Right forelimb (tissue), 1 donor: ENCODE results near the gene TMOD2.

Experiments
- DNase-seq: peaks from one replicate; pipeline ENCODE4 v3.0.0-alpha.2; 2018

Gene TMOD2

DNA sequence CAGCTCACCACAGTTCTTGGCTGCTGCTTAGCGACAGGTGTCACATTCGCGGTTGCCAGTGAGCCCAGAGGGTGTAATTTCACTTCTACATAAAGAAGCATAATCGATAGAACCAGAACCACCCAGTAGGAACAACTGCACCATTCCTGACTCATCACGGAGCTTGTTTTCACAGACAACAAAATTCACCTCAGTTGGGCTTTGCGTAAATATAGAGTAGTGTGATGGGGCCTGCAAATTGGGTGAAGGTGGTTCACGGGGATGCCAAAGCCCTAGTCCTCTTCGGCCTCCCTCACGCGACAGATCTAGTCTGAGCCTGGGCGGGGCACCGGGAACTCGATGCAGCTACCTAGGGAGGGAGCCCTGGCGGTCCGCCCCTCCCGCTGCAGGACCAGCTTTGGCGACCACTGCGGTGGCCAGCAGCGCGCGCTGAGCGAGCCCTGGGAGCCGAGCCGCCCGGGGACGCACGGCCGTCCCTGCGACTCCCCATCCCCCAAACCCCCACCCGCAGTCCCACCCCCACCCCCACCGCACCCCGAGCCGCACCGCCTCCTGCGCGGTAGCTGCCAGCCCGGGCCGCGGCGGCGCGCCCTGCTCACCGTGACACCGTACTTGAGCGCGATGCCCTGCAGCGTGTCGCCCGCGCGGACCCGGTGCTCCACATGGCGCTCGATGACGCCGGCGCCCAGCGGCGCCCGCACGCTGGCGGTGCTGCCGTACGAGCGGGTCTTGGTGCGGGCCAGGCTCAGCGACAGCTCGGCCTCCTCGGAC is 14.5 kb upstream of the TMOD2 start:
- DNase-seq = peak; percentile 52

DNA sequence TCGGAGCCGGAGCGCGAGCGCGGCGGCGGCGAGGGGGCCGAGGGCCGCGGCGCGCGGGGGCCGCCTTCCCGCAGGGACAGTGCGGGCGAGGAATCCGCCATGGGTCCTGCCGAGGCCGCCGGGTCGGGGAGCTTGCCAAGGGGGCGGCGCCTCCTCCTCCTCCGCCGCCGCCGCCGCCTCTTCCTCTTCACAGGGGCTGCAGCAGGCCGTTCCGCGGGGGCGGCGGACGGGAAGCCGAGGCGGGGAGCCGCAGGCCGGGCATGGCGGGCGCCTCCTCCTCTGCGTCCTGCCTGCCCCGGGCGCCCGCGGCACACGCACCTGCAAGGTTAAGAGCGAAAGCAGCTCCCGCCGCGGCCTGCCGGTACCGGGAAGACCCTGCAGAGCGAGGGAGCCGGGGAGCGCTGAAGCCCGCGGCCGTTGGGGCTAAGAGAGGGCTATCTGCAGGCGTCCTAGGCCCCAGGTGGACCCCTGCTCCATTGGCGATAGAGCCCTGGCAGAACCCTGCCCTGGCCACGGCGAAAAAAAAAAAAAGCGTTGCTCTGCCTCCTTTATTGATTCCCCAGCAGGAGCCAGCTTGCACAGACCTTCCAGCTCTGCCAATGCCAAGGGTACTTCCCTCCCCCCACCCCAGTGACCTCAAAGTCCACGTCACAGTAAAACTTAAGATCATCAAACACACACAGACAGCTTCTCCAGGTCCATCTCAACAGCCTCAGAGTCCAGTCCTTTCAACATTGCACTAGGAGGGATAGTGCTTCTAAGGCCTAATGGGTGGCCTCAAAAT is 13.7 kb upstream of the TMOD2 start, which contains the start of gene LYSMD2:
Gene LYSMD2, minus strand, starts transcription at position 134 of the 784 bp plus-strand sequence. Its CDS starts 33 bp downstream, at position 101.
- peak; percentile 87 for DNase-seq

DNA sequence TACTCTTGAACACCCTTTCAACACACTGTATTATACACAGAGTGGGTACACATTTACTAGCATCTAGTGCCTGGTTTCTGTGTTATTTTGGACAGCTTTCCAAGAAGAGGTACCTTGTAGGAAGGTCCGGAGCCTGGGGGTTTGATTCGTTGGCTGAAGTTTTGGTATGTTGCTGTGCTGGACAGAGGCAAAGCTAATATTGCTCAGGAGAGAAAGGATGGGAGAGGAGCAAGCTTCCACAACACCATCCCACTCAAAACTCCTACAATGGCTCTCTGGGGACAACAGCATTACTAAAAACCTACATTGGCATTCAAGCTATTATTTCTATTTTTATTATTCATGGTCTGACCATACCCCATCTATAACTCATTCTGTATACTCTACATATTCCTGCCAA is 12.8 kb upstream of the TMOD2 start:
- DNase-seq = no peak

DNA sequence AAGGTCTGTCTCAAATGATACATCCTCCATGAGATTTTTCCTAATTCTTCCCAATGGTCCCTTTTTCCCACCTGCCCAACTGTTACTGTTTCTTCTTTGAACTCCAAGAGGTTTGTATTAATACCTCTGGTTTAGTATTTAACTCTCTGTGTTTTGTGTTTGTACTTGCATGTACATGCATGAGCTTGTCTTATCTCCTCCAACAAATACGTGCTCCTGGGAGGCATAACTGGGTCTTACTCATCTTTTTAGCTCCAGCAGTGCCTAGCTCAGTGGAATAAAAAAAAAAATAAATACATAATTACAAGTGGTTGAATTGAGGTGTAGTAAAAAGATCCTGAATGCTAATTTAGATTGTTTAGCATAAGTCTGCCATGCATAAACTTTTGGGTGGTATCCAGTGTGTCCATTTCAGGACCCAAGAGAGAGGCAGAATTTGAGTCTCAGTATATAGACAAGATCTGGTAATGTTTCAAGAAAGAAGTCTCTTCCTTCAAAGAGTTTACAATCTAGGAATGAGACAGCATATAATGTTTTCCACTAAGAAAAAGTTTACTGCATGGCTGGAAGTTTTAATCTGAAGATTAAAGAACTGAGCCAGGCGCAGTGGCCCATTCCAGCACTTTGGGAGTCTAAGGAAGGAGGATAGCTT is 12.2 kb upstream of the TMOD2 start:
- DNase-seq = no peak

DNA sequence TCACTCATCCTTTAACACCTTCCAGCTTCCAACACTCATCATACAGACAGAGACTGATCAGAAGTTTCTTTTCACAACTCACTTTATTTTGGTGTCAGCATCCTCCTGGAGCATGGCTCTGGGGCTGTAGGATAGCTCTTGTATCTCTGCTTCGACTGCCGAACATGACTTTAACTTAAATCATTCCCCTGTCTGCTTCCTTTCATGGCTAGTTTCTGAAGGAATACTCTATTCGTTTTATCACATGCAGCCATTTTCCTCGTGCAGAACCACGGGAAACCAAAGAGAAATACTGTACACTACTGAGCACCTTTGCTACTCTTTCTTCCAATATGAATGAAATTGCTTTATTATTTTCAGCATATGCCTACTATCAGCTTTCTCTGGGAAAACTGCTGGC is 2.1 kb upstream of the TMOD2 start:
- no peak for DNase-seq

DNA sequence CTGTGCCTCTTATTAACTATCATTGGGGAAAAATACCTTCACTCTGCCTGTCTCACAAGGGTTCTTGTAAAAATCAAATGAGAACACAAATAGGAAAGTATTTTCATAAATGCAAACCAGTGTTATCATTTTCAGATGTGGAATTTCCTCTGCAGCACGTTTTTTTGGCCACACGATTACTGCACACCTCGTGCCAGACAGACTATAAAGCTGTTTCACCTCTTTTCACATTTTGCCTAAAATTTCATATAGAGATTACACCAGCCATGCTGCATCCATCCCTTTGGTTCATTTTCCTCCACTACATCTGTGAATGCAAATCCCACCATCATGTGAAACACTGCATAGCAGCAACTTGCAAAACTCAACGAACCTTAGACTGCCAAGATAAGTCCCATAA is 1.2 kb upstream of the TMOD2 start:
- no peak for DNase-seq

DNA sequence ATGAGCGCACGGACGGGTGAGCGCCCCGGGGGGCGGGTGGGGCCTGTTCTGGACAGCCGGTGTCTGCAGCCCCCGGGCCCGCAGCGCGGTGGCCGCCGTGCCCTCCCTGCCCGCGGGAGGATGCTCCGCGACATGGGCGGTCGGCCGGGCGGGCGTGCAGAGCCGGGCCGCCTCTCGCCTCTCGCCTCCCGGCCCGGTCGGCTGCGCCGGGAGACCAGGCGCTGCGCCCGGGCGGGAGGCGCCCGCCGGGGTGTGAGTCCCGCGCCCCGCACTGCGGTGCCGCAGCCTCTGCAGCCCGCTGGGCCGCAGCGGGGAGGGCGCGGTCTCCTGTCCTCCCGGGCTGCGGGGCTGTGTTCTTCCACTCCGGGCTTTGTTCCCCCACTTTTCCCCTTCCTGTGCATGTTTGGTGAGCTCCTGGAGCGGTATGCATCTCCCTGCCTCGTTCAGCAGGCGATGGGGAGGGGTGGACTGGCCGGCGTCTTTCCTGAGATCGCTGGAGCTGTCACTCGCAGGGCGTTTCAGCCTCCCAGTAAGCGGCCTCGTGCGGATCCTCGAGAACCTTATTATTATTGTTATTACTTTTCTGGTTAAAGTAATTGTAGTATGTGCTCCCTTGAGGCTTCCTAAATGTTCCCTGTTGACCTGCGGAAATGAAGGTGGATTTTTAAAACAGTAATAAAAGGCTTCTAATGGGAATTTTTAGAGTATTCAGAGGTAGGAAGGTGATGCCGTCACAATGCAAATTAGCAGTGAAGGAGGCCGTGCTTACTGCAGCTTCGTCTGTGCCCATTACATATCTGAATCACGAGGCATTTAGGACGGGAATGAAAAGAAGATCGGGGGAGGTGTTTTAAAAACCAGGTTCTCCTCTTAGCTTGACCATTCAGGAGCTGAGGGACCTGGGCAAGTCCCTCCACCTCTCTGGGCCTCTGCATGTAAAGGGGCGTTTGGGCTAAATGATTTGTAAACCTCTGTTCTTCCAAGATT is 593 bp downstream of the TMOD2 start:
- peak; percentile 61 for DNase-seq

DNA sequence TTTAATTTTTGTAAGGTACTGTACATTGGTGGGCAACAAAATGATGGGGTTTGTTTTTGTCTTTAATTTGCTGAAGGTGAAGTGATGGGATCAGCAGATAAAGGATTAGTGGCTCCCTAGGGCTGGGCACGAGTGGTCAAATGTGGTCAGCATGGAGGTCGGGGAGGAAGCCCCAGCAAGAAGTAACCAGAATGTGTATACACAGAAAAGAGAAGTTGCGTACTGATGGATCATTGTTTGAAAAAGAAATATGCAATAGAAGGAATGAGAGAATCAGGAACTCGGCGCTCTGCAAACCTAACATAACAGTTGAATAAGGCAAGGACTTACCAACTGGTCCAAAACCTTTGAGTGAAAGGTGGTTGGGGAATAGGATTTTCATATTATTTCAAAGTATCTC is 1.5 kb downstream of the TMOD2 start:
- DNase-seq = no peak

DNA sequence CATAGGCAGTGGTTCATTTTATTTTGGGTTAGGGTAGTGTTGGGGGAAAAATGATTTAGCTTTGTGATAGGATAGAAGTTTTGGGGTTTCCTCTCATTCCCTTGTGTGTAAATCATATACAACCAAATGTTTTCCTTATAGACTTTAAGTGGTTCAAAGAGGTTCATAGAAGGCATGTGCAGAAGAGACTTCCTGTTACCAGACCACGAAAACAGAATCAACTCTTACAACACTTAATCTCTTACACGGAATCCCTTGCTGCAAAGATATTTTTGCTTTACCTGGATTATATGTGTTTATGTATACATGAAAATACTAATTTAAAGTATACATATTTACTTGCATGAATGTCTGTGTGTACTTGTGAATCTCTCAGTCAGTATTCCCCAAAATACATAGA is 2.9 kb downstream of the TMOD2 start:
- no peak for DNase-seq

DNA sequence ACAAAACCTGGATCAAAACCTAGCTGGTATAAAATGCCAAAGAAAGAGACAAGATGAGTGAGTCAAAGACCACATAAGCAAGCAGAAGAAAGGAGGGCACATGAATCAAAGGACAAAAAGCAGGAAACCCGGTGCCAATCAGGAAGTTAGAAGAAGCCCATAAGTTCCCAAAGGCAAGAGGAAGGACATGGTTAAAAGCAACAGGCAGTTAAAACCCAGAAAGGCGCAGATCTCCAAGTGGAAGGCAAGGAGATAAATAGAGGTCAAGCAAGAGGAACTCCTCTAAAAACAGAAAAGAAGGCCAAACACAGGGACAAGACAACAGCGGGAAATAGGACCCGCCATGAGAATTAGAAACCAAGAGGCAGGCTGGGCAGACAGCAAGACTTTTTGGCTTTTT is 4.4 kb downstream of the TMOD2 start:
- DNase-seq = no peak

DNA sequence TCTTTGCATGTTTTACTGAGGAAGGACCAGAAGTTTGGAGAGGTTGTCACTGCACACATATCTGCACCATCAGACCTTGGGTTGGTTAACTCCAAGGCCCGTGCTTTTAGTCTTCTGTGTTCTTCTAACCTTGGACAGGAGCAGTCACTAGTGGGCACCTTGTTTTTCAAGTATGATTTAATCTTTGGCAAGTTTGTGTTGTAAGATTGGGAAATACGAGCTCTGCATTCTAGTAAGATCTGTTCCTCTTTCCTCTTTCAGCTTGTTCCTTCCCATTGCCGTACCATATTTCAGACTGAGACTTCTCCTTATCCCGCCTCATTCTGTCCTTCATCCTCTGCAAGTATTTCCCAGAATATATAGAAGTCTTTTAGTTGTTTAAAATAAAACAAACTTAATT is 5.1 kb downstream of the TMOD2 start:
- DNase-seq = no peak

DNA sequence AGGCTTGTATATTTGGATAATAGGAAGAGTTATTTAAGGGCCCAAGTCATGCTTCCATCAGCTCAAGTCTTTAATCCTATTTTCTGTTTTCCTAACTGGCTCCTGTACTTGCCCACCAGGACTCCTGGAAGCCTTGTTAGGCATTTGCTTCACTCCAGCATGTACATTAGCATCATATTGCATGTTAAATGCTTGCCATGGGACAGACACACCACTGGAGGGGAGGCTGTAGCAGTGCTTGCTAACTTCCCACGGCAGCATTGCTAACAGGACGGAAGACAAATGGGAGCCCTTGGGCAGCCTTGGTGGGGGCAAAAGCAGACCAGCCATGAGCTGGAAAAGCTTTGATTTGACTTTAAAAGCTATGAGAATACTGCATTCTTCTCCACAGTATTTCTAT is 6.1 kb downstream of the TMOD2 start:
- DNase-seq = no peak

DNA sequence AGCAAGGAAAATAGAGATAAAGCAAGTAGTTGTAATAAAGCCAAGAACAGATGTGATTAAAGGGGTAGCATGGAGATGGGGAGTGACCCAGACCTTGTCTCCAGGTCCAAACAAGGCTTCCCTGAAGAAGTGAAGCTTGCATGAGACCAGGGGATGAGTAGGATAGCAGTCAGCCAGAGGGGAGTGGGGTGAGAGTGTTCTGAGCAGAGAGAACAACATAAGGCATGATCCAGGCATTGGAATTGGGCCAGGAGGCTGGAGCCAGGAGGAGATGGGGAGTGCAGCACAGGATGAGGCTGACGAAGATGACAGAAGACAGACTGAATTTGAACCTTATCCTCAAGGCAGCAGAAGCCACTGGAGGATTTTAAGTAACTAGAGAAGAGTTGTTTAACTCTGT is 7.2 kb downstream of the TMOD2 start:
- peak; percentile 55 for DNase-seq

DNA sequence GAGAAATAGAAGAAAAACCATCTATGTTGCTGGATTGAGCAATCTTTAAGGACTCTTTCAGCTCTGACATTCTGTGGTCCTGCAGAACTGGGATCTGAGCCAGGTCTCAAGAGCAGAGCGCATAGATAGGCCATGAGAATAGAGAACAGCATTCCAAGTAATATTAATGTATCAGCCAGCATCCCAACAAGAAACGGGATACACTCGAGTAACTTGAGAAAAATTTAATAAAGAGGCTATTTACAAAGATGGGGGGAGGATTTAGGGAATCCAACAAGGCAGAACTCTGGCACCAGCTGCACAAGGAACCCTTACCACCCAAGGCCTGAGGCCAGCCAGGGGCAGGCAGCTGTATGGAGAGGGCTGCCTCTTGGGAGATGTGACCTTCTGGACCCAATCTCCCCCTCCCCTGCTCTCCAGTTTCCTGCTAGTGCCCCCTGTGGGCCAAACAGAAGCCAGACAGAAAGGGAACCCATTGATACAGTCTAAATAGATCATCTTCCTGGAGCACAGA is 8.2 kb downstream of the TMOD2 start:
- DNase-seq = no peak

DNA sequence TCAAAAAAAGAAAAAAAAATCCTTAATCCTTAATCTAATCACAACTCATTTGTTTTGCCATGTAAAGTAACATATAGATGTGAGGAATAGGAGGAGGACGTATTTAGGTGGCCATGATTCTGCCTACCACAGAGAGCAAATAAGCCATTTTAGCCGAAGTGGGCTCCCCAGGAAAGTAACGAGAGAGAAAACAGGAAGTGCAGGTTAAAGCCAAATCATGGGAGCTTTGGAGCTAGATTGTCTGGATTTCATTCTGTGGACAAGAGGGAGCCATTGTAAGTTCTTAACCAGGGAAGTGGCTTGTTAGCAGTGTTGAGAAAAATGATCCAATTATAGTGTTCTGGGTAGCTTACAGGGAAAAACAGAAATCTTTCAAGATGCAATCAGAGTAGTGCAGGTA is 9.4 kb downstream of the TMOD2 start:
- DNase-seq = no peak

DNA sequence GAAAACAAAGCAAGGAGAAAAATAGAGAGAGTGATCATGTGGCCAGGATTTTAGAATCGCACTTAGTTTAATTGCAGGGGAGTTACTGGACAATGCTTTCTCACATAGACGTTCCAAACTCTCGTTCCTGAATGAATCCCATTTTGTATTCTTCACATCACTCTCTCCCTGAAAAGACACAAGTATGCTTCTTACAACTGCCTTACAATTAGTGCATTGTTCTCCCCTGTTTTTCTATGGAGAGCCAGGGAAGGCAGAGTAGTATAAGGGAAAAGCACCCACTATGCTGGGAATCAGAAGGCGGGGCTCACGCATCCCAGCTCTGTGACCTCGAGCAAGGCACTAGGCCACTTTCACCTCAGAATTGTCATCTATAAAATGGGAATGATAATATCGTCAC is 14.4 kb downstream of the TMOD2 start:
- DNase-seq = no peak

DNA sequence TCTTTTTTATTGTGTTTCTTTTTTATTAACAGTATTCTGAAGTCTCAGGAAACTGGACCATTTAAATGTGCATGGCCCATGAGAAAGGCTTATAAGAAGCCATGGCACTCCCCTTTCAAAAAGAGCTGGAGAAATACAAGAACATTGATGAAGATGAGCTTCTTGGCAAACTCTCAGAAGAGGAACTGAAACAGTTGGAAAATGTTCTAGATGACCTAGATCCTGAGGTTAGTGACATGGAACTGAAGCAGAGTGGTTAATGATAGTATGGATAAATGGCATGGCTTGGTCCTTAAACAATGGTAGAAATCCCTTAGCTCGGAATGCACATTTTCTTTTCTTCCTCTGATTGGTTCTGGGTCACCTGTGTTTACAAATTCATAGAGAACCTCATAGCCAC is 14.9 kb downstream of the TMOD2 start:
- no peak for DNase-seq

DNA sequence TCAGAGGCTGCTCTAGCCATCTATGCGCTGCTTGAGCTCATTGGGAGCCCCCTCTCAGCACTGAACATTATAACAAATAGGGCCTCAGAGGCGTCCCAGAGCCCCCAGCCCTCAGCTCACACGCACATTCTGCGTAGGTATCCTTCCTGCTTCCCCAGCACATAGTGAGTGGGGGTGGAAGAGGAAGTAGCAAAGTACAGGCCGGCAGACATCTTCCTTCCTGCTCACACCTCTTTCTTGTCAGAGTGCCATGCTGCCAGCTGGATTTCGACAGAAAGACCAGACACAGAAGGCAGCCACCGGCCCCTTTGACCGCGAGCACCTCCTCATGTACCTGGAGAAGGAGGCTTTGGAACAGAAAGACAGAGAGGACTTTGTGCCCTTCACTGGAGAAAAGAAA is 16.6 kb downstream of the TMOD2 start:
- DNase-seq = no peak

DNA sequence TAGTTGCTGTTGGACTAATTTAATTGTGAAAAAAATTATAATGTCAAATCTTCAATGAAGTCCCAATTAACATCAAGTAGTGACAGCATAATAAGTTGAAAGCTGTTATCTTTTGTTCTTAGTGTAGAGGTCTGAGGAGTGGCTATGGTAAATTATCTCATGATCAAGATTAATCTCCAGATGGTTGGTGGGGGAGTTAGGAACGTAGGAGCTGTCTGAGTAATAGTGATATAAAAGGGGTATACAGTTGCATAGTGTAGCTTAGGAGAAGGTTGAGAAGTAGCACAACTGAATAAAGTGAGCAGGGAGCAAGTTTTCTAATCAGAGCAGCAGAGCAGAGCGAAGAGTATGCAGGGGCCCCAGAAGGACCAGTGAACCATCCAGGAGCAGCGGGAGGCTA is 19.5 kb downstream of the TMOD2 start:
- DNase-seq = no peak

DNA sequence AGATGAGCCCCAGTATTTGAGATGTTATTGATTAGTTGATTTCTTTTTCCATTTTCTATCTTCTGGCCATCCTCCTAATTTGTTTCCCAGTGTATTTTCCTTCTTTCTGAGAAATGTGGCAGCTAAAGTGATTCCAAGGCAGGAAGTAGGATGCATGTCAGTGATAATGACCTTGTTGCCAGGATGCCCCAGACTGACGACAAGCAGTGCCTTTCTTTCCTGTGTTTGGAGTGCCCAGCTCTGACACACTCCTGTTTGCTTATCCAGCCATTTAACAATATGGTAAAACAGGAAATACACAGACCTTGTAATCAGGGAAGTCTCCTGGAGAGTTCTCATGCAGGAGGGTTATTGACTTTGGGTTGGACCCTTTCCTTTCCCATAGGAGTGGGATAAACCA is 20.4 kb downstream of the TMOD2 start:
- DNase-seq = no peak

DNA sequence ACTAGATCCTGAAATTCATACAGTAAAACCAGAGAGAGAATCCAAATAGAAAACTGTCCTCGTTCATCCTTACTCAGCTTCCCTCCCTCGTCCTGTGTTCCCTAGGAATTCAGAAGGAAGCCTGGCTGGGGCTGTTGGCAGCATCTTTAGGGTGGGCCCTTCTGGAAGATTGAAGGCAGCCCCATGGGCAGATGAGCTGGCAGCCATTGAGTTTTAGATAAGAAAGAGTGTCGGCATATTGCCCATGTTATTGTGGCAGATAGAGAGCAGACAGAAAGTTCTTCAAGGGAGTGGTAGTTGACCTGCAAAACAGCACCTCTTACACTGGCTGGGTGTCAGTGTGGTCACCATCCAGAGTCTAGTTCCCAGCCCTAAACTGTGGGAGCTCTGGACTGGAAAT is 23.5 kb downstream of the TMOD2 start:
- DNase-seq = no peak
